HEK293 (cell line): ENCODE data around the gene POU2AF1.

Experiments used
- KLF1 ChIP-seq: fragments of 450-650 bp; formaldehyde crosslinking; IDR thresholded peaks from 2 replicates; pipeline ENCODE4 v1.5.1; 2016; ENCODE audit warnings: missing biosample characterization, missing genetic modification characterization
- MZF1 ChIP-seq: fragments of 450-650 bp; formaldehyde crosslinking; IDR thresholded peaks from 2 replicates; pipeline ENCODE4 v1.5.1; 2017; ENCODE audit warnings: missing biosample characterization, missing genetic modification characterization, borderline replicate concordance
- TCF7L2 ChIP-seq: IDR thresholded peaks from 2 replicates; pipeline ENCODE4 v1.6.1; 2011; ENCODE audit warnings: low read depth, mild to moderate bottlenecking, inconsistent platforms, low read length, moderate library complexity, borderline replicate concordance
- ZBTB7A ChIP-seq: fragments of 450-650 bp; formaldehyde crosslinking; IDR thresholded peaks from 2 replicates; pipeline ENCODE4 v1.5.1; 2016; ENCODE audit warnings: low read depth, missing biosample characterization, missing genetic modification characterization
- ZBTB8A ChIP-seq: fragments of 450-650 bp; formaldehyde crosslinking; IDR thresholded peaks from 2 replicates; pipeline ENCODE4 v1.5.1; 2016; ENCODE audit warnings: missing biosample characterization, missing genetic modification characterization
- ZNF843 ChIP-seq: fragments of 450-650 bp; formaldehyde crosslinking; IDR thresholded peaks from 2 replicates; pipeline ENCODE4 v1.5.1; 2016; ENCODE audit warnings: missing biosample characterization, missing genetic modification characterization
- TF ChIP-seq, protein P1 (sequence below): fragments of 450-650 bp; formaldehyde crosslinking; IDR thresholded peaks from 2 replicates; pipeline ENCODE4 v1.5.1; 2016; ENCODE audit warnings: missing biosample characterization, missing genetic modification characterization
- TF ChIP-seq, protein P2 (sequence below): fragments of 450-650 bp; formaldehyde crosslinking; IDR thresholded peaks from 2 replicates; pipeline ENCODE4 v1.5.1; 2017; ENCODE audit warnings: missing biosample characterization, missing genetic modification characterization
- TF ChIP-seq, protein P3 (sequence below): fragments of 450-650 bp; formaldehyde crosslinking; IDR thresholded peaks from 2 replicates; pipeline ENCODE4 v1.5.1; 2016; ENCODE audit warnings: missing biosample characterization, missing genetic modification characterization
- TF ChIP-seq, protein P4 (sequence below): fragments of 450-650 bp; formaldehyde crosslinking; IDR thresholded peaks from 2 replicates; pipeline ENCODE4 v1.5.1; 2016; ENCODE audit warnings: missing biosample characterization, missing genetic modification characterization
- TF ChIP-seq, protein P5 (sequence below): IDR thresholded peaks from 2 replicates; pipeline ENCODE4 v1.6.1; 2011; ENCODE audit warnings: mild to moderate bottlenecking, low read depth, low read length, borderline replicate concordance
- TF ChIP-seq, protein P6 (sequence below): fragments of 450-650 bp; formaldehyde crosslinking; IDR thresholded peaks from 2 replicates; pipeline ENCODE4 v1.5.1; 2016; ENCODE audit warnings: missing biosample characterization, missing genetic modification characterization

DNA sequence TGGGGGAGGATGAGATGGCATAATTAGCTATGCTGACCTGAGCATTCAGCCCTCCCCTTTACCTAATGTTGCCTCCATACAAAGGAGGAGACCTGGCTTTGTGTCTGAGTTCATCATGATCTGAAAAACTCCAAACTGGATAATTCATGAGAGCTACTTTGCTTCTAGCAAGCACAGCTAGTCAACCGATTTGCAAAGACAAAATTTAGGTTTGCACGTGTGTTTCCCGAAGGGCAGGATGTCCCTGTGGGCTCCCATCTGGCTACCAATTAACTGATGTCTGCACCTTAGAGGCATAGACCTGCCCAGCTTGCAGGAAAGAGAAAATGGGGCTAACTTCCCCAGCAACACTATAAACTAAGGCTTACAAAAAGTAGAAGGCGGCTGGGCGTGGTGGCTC lies 42.2 kb upstream of the POU2AF1 start:
- no peak for TF ChIP-seq TCF7L2
- TF ChIP-seq, protein P1, sequence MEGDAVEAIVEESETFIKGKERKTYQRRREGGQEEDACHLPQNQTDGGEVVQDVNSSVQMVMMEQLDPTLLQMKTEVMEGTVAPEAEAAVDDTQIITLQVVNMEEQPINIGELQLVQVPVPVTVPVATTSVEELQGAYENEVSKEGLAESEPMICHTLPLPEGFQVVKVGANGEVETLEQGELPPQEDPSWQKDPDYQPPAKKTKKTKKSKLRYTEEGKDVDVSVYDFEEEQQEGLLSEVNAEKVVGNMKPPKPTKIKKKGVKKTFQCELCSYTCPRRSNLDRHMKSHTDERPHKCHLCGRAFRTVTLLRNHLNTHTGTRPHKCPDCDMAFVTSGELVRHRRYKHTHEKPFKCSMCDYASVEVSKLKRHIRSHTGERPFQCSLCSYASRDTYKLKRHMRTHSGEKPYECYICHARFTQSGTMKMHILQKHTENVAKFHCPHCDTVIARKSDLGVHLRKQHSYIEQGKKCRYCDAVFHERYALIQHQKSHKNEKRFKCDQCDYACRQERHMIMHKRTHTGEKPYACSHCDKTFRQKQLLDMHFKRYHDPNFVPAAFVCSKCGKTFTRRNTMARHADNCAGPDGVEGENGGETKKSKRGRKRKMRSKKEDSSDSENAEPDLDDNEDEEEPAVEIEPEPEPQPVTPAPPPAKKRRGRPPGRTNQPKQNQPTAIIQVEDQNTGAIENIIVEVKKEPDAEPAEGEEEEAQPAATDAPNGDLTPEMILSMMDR (tag by site-specific recombination), result no peak
- TF ChIP-seq, protein P2, sequence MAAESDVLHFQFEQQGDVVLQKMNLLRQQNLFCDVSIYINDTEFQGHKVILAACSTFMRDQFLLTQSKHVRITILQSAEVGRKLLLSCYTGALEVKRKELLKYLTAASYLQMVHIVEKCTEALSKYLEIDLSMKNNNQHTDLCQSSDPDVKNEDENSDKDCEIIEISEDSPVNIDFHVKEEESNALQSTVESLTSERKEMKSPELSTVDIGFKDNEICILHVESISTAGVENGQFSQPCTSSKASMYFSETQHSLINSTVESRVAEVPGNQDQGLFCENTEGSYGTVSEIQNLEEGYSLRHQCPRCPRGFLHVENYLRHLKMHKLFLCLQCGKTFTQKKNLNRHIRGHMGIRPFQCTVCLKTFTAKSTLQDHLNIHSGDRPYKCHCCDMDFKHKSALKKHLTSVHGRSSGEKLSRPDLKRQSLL (tag by site-specific recombination), result no peak
- TF ChIP-seq ZBTB8A (tag by site-specific recombination), result no peak
- TF ChIP-seq KLF1 (tag by site-specific recombination), result no peak
- no peak for TF ChIP-seq ZNF843 (tag by site-specific recombination)
- TF ChIP-seq, protein P3, sequence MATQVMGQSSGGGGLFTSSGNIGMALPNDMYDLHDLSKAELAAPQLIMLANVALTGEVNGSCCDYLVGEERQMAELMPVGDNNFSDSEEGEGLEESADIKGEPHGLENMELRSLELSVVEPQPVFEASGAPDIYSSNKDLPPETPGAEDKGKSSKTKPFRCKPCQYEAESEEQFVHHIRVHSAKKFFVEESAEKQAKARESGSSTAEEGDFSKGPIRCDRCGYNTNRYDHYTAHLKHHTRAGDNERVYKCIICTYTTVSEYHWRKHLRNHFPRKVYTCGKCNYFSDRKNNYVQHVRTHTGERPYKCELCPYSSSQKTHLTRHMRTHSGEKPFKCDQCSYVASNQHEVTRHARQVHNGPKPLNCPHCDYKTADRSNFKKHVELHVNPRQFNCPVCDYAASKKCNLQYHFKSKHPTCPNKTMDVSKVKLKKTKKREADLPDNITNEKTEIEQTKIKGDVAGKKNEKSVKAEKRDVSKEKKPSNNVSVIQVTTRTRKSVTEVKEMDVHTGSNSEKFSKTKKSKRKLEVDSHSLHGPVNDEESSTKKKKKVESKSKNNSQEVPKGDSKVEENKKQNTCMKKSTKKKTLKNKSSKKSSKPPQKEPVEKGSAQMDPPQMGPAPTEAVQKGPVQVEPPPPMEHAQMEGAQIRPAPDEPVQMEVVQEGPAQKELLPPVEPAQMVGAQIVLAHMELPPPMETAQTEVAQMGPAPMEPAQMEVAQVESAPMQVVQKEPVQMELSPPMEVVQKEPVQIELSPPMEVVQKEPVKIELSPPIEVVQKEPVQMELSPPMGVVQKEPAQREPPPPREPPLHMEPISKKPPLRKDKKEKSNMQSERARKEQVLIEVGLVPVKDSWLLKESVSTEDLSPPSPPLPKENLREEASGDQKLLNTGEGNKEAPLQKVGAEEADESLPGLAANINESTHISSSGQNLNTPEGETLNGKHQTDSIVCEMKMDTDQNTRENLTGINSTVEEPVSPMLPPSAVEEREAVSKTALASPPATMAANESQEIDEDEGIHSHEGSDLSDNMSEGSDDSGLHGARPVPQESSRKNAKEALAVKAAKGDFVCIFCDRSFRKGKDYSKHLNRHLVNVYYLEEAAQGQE (tag by site-specific recombination), result no peak
- TF ChIP-seq ZBTB7A (tag by site-specific recombination), result no peak
- no peak for TF ChIP-seq MZF1 (tag by site-specific recombination)
- TF ChIP-seq, protein P4, sequence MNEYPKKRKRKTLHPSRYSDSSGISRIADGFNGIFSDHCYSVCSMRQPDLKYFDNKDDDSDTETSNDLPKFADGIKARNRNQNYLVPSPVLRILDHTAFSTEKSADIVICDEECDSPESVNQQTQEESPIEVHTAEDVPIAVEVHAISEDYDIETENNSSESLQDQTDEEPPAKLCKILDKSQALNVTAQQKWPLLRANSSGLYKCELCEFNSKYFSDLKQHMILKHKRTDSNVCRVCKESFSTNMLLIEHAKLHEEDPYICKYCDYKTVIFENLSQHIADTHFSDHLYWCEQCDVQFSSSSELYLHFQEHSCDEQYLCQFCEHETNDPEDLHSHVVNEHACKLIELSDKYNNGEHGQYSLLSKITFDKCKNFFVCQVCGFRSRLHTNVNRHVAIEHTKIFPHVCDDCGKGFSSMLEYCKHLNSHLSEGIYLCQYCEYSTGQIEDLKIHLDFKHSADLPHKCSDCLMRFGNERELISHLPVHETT (tag by site-specific recombination), result no peak
- TF ChIP-seq, protein P5, sequence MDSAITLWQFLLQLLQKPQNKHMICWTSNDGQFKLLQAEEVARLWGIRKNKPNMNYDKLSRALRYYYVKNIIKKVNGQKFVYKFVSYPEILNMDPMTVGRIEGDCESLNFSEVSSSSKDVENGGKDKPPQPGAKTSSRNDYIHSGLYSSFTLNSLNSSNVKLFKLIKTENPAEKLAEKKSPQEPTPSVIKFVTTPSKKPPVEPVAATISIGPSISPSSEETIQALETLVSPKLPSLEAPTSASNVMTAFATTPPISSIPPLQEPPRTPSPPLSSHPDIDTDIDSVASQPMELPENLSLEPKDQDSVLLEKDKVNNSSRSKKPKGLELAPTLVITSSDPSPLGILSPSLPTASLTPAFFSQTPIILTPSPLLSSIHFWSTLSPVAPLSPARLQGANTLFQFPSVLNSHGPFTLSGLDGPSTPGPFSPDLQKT, result no peak
- TF ChIP-seq, protein P6, sequence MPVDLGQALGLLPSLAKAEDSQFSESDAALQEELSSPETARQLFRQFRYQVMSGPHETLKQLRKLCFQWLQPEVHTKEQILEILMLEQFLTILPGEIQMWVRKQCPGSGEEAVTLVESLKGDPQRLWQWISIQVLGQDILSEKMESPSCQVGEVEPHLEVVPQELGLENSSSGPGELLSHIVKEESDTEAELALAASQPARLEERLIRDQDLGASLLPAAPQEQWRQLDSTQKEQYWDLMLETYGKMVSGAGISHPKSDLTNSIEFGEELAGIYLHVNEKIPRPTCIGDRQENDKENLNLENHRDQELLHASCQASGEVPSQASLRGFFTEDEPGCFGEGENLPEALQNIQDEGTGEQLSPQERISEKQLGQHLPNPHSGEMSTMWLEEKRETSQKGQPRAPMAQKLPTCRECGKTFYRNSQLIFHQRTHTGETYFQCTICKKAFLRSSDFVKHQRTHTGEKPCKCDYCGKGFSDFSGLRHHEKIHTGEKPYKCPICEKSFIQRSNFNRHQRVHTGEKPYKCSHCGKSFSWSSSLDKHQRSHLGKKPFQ, result no peak
